IPS-NIHi11 (cell line): ENCODE results near the gene PSMB2.

ENCODE experiments used
- DNase-seq: peaks from one replicate; pipeline ENCODE4 v3.0.0; 2012; ENCODE audit warnings: mixed read lengths, low spot score

Gene PSMB2

GRCh38 chr1:35642471-35642955, 1.2 kb upstream of the PSMB2 start:
- DNase-seq: no peak

- no peak for DNase-seq
These were observed 720 bp downstream of the PSMB2 start for GRCh38 chr1:35640380-35641232.

GRCh38 chr1:35637401-35637809, 3.9 kb downstream of the PSMB2 start:
- no peak for DNase-seq

- DNase-seq: no peak
These were observed 7.8 kb downstream of the PSMB2 start for GRCh38 chr1:35633547-35633946.

GRCh38 chr1:35631396-35631795, 9.9 kb downstream of the PSMB2 start:
- no peak for DNase-seq

- no peak for DNase-seq
These were observed 12.3 kb downstream of the PSMB2 start for GRCh38 chr1:35629051-35629450.

- no peak for DNase-seq
These were observed 17.5 kb downstream of the PSMB2 start for GRCh38 chr1:35623832-35624231.

GRCh38 chr1:35622510-35623178, 18.7 kb downstream of the PSMB2 start:
- no peak for DNase-seq

- no peak for DNase-seq
These were observed 21.8 kb downstream of the PSMB2 start for GRCh38 chr1:35619237-35620121.

- DNase-seq: no peak
These were observed 25.9 kb downstream of the PSMB2 start for GRCh38 chr1:35615440-35615839.

GRCh38 chr1:35611655-35612054, 29.7 kb downstream of the PSMB2 start:
- no peak for DNase-seq

GRCh38 chr1:35605867-35606182, 35.5 kb downstream of the PSMB2 start:
- no peak for DNase-seq

- no peak for DNase-seq
These were observed 36.1 kb downstream of the PSMB2 start for GRCh38 chr1:35605071-35605866.

GRCh38 chr1:35603941-35604340, 37.4 kb downstream of the PSMB2 start:
- no peak for DNase-seq

- no peak for DNase-seq
These were observed 37.9 kb downstream of the PSMB2 start for GRCh38 chr1:35603468-35603867.

- no peak for DNase-seq
These were observed 40.7 kb downstream of the PSMB2 start for GRCh38 chr1:35600593-35600992.

- no peak for DNase-seq
These were observed 41.9 kb downstream of the PSMB2 start for GRCh38 chr1:35599411-35599810.

GRCh38 chr1:35598895-35599294, 42.4 kb downstream of the PSMB2 start:
- no peak for DNase-seq

- DNase-seq: no peak
These were observed 43.5 kb downstream of the PSMB2 start for GRCh38 chr1:35597870-35598269.

- DNase-seq: no peak
These were observed 45.6 kb downstream of the PSMB2 start for GRCh38 chr1:35595684-35596083.

GRCh38 chr1:35594005-35594760, 47.1 kb downstream of the PSMB2 start:
- no peak for DNase-seq
